Activated T-helper 17 cell treated with anti-CD3 and anti-CD28 coated beads, Interleukin-2, amount 50 U/mL, for 72 hours (primary cell): Measurements from ENCODE around the gene DMAC1. TPM values are rescaled to one million over a fixed set of nuclear protein-coding genes. Genes with fewer than 3 reads are reported as not detected.

Source experiments
- ATAC-seq: fragments of 150-1000 bp; cut with Tn5 transposase; replicated peaks from 2 replicates; pipeline ENCODE4 v1.10.0; 2021; ENCODE audit warnings: mild to moderate bottlenecking, moderate library complexity
- H3K27ac Mint-ChIP-seq: one replicate; pipeline ENCODE4 v1.8.0; 2022; ENCODE audit warnings: mixed read lengths
- H3K27me3 Mint-ChIP-seq: one replicate; pipeline ENCODE4 v1.8.0; 2022; ENCODE audit warnings: mixed read lengths
- H3K36me3 Mint-ChIP-seq: one replicate; pipeline ENCODE4 v1.8.0; 2022; ENCODE audit warnings: low read depth, mild to moderate bottlenecking, mixed read lengths
- H3K4me1 Mint-ChIP-seq: one replicate; pipeline ENCODE4 v1.8.0; 2022; ENCODE audit warnings: mixed read lengths
- H3K4me3 Mint-ChIP-seq: one replicate; pipeline ENCODE4 v1.8.0; 2022; ENCODE audit warnings: mild to moderate bottlenecking, mixed read lengths
- H3K9me3 Mint-ChIP-seq: one replicate; pipeline ENCODE4 v1.8.0; 2022; ENCODE audit warnings: mixed read lengths
- total RNA-seq, 2 donors: library from RNA; stranded (reverse); gene quantifications; one replicate each; pipeline ENCODE4 v1.2.3, GENCODE V29; 2022

DMAC1 gene
- total RNA-seq, 2 donors from 2014 or later: 23.6 to 35.1 TPM

- no peaks in the 10 kb centered on the region for H3K27me3 Mint-ChIP-seq
- H3K4me3 Mint-ChIP-seq: no peak overlapping the region
- H3K36me3 Mint-ChIP-seq: no peaks in the 10 kb centered on the region
- no peak for ATAC-seq
- peaks cover 4% of the 10 kb centered on the region for H3K9me3 Mint-ChIP-seq
- peaks cover 7% of the 10 kb centered on the region for H3K4me1 Mint-ChIP-seq
- H3K27ac Mint-ChIP-seq: no peak overlapping the region
These were observed 39.6 kb downstream of the DMAC1 start for GRCh38 chr9:7760014-7760415.

- Mint-ChIP-seq H3K4me1 (peaks cover 7% of the 10 kb centered on the region), H3K27ac (peak overlapping the region; percentile 23), H3K27me3 (no peaks in the 10 kb centered on the region), H3K4me3 (peak overlapping the region; percentile 16), H3K36me3 (no peaks in the 10 kb centered on the region), H3K9me3 (peaks cover 3% of the 10 kb centered on the region)
- ATAC-seq: peak; percentile 100
These were observed 43.5 kb downstream of the DMAC1 start for GRCh38 chr9:7756088-7756487.

- peaks cover 3% of the 10 kb centered on the region for H3K9me3 Mint-ChIP-seq
- peaks cover 7% of the 10 kb centered on the region for H3K4me1 Mint-ChIP-seq
These were observed 47.1 kb downstream of the DMAC1 start for GRCh38 chr9:7752481-7752880.

More at GRCh38 chr9:7752481-7752880, 47.1 kb downstream of the DMAC1 start:
- no peaks in the 10 kb centered on the region for H3K36me3 Mint-ChIP-seq
- ATAC-seq: no peak
- no peak overlapping the region for H3K27ac Mint-ChIP-seq
- no peak overlapping the region for H3K4me3 Mint-ChIP-seq
- peaks cover 6% of the 10 kb centered on the region for H3K27me3 Mint-ChIP-seq
